IPS DF 19.7 (cell line): ENCODE data around the gene RANBP3L.
"Not testable (repeated sequence)": the region's sequence is repeated elsewhere in the genome, so short reads cannot be mapped to it uniquely, and the experiment has no call there.

ENCODE experiments used
- DNase-seq: peaks from one replicate; pipeline ENCODE4 v3.0.0-alpha.2; 2013; ENCODE audit warnings: low read depth, low spot score

The RANBP3L gene

DNA sequence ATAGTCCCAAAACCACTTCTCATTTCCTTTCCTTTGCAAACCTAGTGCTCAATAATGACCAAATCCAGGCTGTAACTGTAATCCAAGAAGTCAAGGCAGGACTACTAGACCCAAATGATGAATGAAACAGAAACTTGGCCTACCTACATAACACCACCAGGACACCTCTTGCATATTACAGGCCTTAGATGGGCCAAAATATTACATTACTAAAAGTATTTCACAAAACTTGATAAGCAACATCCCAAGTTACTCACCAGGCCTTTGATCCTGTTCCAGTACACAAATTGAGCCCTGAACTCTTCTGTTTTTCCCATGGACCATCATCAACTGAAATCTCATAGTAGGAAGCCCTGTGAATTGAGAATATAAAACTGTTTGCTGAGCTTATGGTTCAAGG lies 94.8 kb downstream of the RANBP3L start:
- DNase-seq: no peak

DNA sequence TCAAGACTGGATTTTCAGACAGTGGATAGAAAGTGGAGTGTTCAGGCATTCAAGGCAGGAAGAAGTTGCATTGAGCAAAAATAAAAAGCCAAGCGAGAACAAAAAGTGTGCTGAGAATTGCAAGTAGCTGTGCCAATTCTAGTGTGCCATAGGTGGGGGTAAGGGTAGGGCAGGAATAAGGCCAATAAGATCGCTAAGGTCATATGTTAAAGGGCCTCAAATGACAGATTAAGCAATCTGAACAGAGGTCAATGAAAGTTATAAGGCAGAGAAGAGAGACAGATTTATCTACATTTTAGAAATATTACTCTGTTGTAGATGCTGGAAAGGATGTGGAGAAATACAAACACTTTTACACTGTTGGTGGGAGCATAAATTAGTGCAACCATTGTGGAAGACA lies 96.4 kb downstream of the RANBP3L start:
- no peak for DNase-seq

DNA sequence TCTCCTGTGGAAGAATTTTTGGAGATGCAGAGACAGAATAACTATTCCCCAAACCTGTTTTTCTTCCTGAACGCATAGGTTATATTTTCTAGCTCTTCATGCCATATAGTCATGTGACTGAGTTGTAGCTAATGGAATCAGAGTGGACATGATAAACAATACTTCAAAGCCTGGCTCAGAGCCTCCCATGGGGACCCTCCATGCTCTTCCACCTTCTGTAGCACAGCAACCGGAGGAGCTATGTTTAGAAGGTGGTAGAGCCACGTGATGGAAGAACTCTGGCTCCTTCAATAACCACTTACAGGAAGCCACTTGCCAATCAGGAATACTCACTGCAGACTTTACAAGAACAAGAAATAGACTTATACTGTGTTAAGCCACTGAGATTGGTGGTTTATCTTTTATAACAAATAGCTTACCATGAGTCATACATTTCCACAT lies 99.2 kb downstream of the RANBP3L start:
- no peak for DNase-seq

DNA sequence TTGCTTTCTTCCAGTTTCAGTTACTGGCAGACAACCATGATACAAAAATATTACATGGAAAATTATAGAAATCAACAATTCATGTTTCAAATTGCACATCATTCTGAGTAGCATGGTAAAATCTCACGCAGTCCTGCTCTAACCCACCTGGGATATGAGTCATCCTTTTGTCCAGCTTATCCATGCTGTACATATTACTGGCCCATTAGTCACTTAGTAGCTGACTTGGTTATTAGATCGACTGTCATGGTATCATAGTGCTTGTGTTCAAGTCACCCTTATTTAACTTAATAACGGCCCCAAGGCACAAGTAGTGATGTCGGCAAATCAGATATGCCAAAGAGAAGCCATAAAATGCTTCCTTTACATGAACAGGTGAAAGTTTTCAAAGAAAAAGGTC lies 101.2 kb downstream of the RANBP3L start:
- no peak for DNase-seq

DNA sequence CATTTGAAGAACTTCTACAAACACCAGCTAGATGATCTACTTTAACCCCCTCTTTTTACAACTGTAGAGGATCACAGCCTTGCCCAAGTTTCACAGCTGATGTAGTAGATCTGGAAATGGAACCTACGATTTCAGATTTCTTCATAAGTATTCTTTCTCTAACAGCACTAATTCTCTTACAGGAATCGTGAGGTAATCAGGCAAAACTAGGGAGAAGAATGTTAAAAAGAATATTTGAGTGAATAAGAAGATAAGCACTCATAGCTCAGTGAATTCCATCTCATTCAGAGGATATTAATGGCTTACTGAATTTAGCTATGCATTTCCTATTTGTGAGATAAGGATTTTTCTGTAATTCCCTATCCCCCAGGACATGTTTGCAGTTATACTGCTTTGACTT lies 102.1 kb downstream of the RANBP3L start:
- no peak for DNase-seq

DNA sequence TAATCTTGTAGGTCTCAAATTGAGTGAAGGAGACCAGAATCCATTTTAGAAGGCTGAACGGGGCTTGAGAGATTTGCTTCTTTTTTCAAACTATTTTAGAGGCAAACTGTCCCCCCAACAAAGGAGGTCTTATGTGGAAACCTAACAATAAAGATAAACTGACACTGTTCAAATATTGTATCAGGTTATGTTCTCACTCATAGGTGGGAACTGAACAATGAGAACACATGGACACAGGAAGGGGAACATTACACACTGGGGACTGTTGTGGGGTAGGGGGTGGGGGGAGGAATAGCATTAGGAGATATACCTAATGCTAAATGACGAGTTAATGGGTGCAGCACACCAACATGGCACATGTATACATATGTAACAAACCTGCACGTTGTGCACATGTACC lies 102.9 kb downstream of the RANBP3L start:
- DNase-seq: not testable (repeated sequence)
